Retinal pigment epithelial cell (primary cell): ENCODE data around the gene SUCNR1.
A peak's percentile ranks its signal among the peaks of the same experiment; 100 is the strongest.

Source experiments
- DNase-seq: peaks from one replicate; pipeline ENCODE4 v3.0.0-alpha.2; 2010; ENCODE audit warnings: low read depth
- H3K4me3 ChIP-seq: 2 replicates; pipeline ENCODE4 v1.5.1; 2011; ENCODE audit warnings: mild to moderate bottlenecking, low read length, control low read depth, moderate library complexity
- TF ChIP-seq, protein P1 (sequence below): conservative IDR thresholded peaks from 2 replicates; pipeline ENCODE4 v1.5.1; 2011; ENCODE audit warnings: low read depth, low read length, control low read depth, inconsistent platforms

Gene SUCNR1

DNA sequence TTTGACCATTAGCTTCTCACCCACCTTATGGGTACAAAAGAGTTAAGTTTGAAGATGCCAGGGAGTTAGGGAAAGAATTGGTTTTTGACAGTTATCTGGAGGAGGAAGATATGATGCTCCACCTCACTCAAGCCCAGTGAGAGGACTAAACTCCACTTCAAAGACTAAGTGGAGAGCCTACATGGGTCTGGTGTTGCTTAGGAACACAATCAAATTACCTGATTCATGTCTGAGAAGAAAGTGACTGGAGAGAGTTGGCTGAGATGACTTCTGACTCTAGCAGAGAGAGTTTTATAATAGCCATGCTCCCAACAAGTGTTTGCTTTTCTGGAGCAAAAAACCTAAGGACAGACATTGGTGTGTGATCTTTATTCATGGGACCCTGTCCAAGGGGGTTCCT, 43.3 kb downstream of the SUCNR1 start:
- TF ChIP-seq, protein P1, sequence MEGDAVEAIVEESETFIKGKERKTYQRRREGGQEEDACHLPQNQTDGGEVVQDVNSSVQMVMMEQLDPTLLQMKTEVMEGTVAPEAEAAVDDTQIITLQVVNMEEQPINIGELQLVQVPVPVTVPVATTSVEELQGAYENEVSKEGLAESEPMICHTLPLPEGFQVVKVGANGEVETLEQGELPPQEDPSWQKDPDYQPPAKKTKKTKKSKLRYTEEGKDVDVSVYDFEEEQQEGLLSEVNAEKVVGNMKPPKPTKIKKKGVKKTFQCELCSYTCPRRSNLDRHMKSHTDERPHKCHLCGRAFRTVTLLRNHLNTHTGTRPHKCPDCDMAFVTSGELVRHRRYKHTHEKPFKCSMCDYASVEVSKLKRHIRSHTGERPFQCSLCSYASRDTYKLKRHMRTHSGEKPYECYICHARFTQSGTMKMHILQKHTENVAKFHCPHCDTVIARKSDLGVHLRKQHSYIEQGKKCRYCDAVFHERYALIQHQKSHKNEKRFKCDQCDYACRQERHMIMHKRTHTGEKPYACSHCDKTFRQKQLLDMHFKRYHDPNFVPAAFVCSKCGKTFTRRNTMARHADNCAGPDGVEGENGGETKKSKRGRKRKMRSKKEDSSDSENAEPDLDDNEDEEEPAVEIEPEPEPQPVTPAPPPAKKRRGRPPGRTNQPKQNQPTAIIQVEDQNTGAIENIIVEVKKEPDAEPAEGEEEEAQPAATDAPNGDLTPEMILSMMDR, result no peak

DNA sequence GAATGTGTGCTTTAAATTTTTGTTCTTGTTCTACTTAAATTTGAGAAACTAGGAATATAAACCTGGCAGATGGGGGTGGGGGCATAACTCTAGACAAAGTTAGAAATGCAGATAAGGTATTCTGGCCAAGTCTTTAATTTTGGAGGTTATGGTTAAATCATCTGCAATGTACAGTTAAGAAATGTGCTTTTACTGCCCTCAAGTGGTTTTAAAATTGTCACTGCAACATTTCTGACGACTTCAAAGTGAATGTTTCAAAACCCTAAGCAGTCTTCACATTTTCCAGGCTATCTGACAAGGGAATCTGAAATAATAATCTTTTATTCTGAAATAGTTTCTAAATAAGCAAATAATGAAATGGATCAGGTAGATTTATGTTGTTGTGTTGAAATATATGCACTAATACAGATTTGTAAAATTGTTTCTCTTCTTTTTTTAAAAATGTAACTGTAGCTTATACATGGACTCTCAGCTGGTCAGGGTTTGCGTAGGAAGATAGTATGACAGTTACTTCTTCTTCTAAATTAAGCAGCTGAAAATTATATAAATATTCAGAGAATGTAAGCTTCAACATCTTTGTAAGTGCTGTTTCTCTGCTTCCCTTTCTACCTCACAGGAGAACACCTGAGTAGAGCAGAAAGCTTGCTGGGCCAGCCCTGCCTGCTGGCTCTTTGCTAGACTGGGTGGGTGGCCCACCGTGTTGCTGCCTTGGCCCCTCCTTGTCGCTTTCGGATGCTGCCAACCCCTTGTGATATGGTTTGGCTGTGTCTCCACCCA, 45.0 kb downstream of the SUCNR1 start:
- TF ChIP-seq, protein P1, result peak; percentile 61
- DNase-seq, result no peak
- H3K4me3 ChIP-seq, result no peak overlapping the region

More for the DNA sequence above, 43.3 kb downstream of the SUCNR1 start:
- H3K4me3 ChIP-seq, result no peak overlapping the region
- DNase-seq, result no peak

DNA sequence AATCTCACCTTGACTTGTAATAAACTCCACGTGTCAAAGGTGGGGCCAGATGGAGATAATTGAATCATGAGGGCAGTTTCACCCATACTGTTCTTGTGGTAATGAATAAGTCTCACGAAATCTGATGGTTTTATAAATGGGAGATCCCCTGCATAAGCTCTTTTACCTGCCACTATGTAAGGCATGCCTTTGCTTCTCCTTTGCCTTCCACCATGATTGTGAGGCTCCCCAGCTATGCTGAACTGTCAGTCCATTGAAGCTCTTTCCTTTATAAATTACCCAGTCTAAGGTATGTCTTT, 45.5 kb downstream of the SUCNR1 start:
- no peak overlapping the region for H3K4me3 ChIP-seq
- TF ChIP-seq, protein P1, result no peak
- no peak for DNase-seq

DNA sequence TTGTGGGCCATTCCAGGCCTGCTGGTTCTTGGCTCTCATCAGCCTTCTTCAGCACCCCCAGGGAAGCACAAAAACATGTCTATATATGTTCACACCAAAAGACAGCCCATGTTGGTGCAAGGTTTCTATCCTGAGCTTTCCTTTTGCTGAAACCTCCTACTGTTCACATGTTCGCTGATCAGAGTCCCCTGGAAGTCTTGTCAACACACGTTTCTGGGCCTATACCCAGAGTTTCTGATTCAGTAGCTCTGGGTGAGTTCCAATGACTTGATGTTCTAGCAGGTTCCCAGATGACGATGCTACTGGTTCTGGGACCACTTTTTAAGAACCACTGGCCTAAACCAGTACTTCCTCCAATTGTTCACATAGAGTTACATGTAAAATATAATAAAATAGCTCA, 46.0 kb downstream of the SUCNR1 start:
- no peak for DNase-seq
- TF ChIP-seq, protein P1, result no peak
- H3K4me3 ChIP-seq, result no peak overlapping the region

DNA sequence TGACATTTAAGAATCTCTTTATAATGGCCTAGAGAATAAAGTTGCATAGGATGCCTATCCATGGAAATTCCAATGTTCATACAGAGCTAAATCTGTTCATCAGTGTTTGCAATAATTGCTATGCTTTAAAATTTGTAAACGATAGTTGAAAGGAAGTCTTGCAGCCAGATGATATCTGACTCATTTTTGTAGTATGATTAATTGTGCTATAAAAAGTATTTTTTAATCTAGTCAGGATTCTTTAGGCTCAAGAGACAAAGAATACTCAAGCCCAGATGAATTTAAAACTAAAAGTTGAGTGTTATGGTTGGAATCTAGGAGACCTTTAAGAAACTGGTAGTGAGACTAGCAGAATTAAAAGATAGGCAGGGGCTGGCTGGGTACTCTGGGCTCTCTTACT, 50.5 kb downstream of the SUCNR1 start:
- H3K4me3 ChIP-seq, result no peak overlapping the region
- TF ChIP-seq, protein P1, result no peak

DNA sequence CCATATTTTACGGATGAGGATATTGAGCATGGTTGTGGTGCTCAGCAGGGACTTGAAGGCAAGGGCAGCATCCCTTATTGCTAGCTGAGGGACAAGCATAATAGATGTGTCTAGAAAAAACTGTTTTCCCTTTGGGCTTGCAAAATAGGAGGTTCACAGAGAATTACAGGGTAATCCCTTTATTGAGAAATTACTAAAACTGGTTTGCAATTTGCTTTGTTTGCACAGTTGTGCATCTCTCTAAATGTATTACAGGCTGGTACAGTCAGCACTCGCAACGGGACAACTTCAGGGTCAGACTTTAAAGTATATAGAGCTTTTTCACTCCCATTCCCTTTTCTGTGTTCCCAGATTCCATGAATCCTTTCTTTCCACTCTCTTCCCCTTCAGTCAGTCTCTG, 51.3 kb downstream of the SUCNR1 start:
- TF ChIP-seq, protein P1, result no peak
- DNase-seq, result no peak
- H3K4me3 ChIP-seq, result no peak overlapping the region

More for the DNA sequence above, 50.5 kb downstream of the SUCNR1 start:
- DNase-seq, result no peak

DNA sequence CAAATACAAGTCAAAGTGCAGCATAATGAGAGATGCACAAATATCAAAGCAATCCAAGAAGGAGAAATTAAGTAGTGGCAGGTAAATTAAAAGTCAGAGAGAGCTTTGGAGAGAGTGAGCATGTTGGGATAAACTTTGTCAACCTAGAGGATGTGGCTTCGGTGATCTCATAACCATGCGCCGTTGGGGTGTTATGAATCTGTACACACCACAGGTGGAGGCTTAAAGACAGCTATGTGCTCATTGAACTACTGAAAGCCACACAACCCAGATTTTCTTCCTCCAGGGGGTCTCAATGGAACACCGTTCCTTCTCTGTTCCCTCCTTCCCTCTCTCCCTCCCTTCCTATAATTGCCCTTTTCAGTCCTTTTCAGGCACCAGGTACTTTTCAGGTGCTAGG, 52.0 kb downstream of the SUCNR1 start:
- DNase-seq, result no peak
- H3K4me3 ChIP-seq, result no peak overlapping the region
- TF ChIP-seq, protein P1, result no peak
